ENCODE measurements around the gene BCAS1. TPM values are rescaled to one million over a fixed set of nuclear protein-coding genes. Genes with fewer than 3 reads are reported as not detected.

BCAS1 gene
- total and polyA plus RNA-seq, 10 of the 15 experiments (the other 5 are each of a cell fraction or from before 2014, with no cell fraction given): 0.21 to 1.4 (median 0.55) TPM

DNA sequence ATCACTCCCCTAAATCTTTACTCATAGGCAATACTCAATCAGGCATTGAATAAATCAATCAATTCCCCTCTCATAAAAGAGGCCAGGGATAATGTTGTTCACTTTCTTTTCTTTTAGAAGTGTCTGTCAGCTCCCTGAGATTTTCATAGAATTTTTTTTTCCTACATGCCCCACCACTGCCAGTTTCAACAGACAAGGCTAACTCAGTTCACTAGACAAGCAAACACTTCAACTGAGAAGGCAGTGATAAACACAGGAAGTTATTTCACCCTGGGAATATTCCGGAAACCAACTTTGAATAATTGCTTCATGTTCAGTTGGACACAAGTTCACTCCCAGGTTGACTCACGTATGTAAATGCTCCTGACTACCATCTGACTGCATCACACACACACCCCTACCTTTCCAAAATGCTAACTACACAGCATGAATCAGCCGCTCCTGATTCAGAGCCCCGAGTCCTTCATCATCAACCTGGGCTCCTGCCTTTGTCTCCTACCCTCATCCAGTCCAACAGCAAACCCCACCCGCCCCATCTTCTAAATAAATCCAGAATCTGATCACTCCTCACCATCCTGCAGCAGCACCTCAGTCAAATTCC lies 143.9 kb downstream of the BCAS1 start (continued):
- TF ChIP-seq ELK1 (IDR thresholded peaks at IDR 0.05; ENCODE audit: low read depth, low read length) (no peak; the same call in 1 of the 2 replicates), JUND (IDR thresholded peaks at IDR 0.05; ENCODE audit: low read depth, low read length) (peak; percentile 41; the same call in 1 of the 2 replicates), BCLAF1 (IDR thresholded peaks at IDR 0.05) (no peak), CUX1 (IDR thresholded peaks at IDR 0.05; ENCODE audit: insufficient replicate concordance, low read depth, low read length) (peak; percentile 71), MEF2A (IDR thresholded peaks at IDR 0.05; ENCODE audit: insufficient read depth, low read depth, low read length) (peak; percentile 65), STAT1 (conservative IDR thresholded peaks at IDR 0.05) (no peak), MAX (IDR thresholded peaks at IDR 0.05; ENCODE audit: low read depth, low read length) (no peak), NFXL1 (IDR thresholded peaks at IDR 0.05; ENCODE audit: borderline replicate concordance) (no peak; the same call in 1 of the 2 replicates), NFYA (IDR thresholded peaks at IDR 0.05; ENCODE audit: borderline replicate concordance, low read depth, low read length) (no peak), E4F1 (IDR thresholded peaks at IDR 0.05; ENCODE audit: borderline replicate concordance, partially characterized antibody) (no peak), KDM1A (IDR thresholded peaks at IDR 0.05; ENCODE audit: borderline replicate concordance) (no peak), POLR2AphosphoS2 (IDR thresholded peaks at IDR 0.05; ENCODE audit: low read depth, low read length) (no peak; the same call in 1 of the 2 replicates), CHD1 (IDR thresholded peaks at IDR 0.05; ENCODE audit: low read depth, low read length) (no peak), BCL11A (IDR thresholded peaks at IDR 0.05; ENCODE audit: low read depth, low read length) (peak; percentile 84), HCFC1 (IDR thresholded peaks at IDR 0.05; ENCODE audit: low read length) (no peak), ZBED1 (IDR thresholded peaks at IDR 0.05; ENCODE audit: borderline replicate concordance) (peak; percentile 90), SMARCA5 (IDR thresholded peaks at IDR 0.05) (no peak), HDGF (IDR thresholded peaks at IDR 0.05) (peak; percentile 56; the same call in 1 of the 2 replicates), MTA3 (IDR thresholded peaks at IDR 0.05; ENCODE audit: borderline replicate concordance, low read length) (peak; percentile 86; the same call in 1 of the 2 replicates)
